ENCODE measurements around the gene PATZ1.
"Not testable (repeated sequence)": the region's sequence is repeated elsewhere in the genome, so short reads cannot be mapped to it uniquely, and the experiment has no call there.

The PATZ1 gene

GRCh38 chr22:31346255-31346732 is at the start of gene PATZ1:
Gene PATZ1 (minus strand): TSS chr22:31346346. CDS start chr22:31345602, 744 bp downstream.
- TF ChIP-seq CTCF (IDR thresholded peaks at IDR 0.05; ENCODE audit: extremely low read depth, missing control alignments): no peak
- peak; percentile 95 for DNase-seq (ENCODE audit: low spot score)

GRCh38 chr22:31394326-31394725 is 48.2 kb upstream of the PATZ1 start:
- DNase-seq (ENCODE audit: low spot score): no peak
- no peak for TF ChIP-seq CTCF (IDR thresholded peaks at IDR 0.05; ENCODE audit: extremely low read depth, missing control alignments)

- no peak for DNase-seq (ENCODE audit: low spot score)
- TF ChIP-seq CTCF (IDR thresholded peaks at IDR 0.05; ENCODE audit: extremely low read depth, missing control alignments): no peak
Observed at GRCh38 chr22:31393893-31394292, 47.7 kb upstream of the PATZ1 start.

- DNase-seq (ENCODE audit: low spot score): not testable (repeated sequence)
Observed at GRCh38 chr22:31378651-31379050, 32.5 kb upstream of the PATZ1 start.

GRCh38 chr22:31378123-31378522 is 32.0 kb upstream of the PATZ1 start:
- TF ChIP-seq CTCF (IDR thresholded peaks at IDR 0.05; ENCODE audit: extremely low read depth, missing control alignments): no peak
- no peak for DNase-seq (ENCODE audit: low spot score)

GRCh38 chr22:31377612-31378011 is 31.5 kb upstream of the PATZ1 start:
- TF ChIP-seq CTCF (IDR thresholded peaks at IDR 0.05; ENCODE audit: extremely low read depth, missing control alignments): no peak
- DNase-seq (ENCODE audit: low spot score): no peak

- no peak for DNase-seq (ENCODE audit: low spot score)
- TF ChIP-seq CTCF (IDR thresholded peaks at IDR 0.05; ENCODE audit: extremely low read depth, missing control alignments): no peak
Observed at GRCh38 chr22:31367426-31367825, 21.3 kb upstream of the PATZ1 start.

GRCh38 chr22:31363885-31364465 is 17.8 kb upstream of the PATZ1 start:
- no peak for TF ChIP-seq CTCF (IDR thresholded peaks at IDR 0.05; ENCODE audit: extremely low read depth, missing control alignments)
- DNase-seq (ENCODE audit: low spot score): no peak

Data from GM20000 (cell line).